ENCODE data around the gene LMO2. TPM values are rescaled to one million over a fixed set of nuclear protein-coding genes. Genes with fewer than 3 reads are reported as not detected.

Gene LMO2
- total RNA-seq, 1 donor from 2014 or later: 56.0 TPM

- no peak for TF ChIP-seq CTCF (IDR thresholded peaks at IDR 0.05)
- H3K4me3 ChIP-seq: no peak overlapping the region
- no peak for DNase-seq (ENCODE audit: low spot score in 2 of 2)
- intact Hi-C loops (cut with DNase I): loop anchor here (2.0 kb wide), 1 partner anchor 39 kb away; no protein-coding TSS in a partner anchor
- peaks cover 4 to 13% of the 10 kb centered on the region in 2 donors for H3K4me1 ChIP-seq
- no peaks in the 10 kb centered on the region for H3K9me3 ChIP-seq
- no peaks in the 10 kb centered on the region for H3K27me3 ChIP-seq
- H3K36me3 ChIP-seq: no peaks in the 10 kb centered on the region
- no peak overlapping the region for H3K27ac ChIP-seq
Measured at GRCh38 chr11:33897761-33898375, 6.0 kb upstream of the LMO2 start.

DNA sequence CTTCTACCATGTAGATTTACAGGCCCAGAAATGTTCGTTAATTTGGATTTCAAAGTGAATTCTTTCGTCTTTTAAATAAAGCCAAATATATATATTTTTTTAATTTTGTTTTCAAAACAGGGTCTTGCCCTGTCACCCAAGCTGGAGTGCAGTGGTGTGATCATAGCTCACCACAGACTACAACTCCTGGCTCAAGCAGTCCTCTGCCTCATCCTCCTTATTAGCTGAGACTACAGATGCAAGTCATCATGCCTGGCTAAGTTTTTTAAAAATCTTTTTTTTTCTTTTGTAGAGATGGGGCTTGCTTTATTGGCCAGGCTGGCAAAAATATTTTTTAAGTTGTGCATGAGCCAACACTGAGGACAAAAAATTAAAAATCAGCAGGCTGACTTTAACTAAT, 5.0 kb upstream of the LMO2 start:
- no peak overlapping the region for H3K4me3 ChIP-seq
- TF ChIP-seq CTCF (IDR thresholded peaks at IDR 0.05): no peak

DNA sequence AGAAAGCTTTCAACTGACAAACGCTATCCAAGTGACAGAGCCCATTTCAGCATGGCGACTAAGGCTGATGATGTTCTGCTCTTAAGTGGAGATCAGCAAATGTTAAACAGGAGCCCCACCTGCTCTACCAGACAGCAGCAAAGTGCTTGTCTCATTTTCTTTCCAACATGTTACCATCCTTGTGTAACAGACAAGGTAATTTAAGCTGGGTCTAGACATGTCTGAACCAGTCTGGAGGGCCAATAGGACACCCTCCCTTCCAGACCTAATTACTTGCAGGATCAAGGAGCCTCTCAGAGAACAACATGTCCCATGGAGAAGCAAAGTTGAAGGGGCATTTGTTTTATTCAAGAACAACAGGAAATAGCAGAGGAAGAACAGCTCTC, 3.9 kb upstream of the LMO2 start:
- no peaks in the 10 kb centered on the region for H3K9me3 ChIP-seq
- no peaks in the 10 kb centered on the region for H3K27me3 ChIP-seq
- H3K27ac ChIP-seq: no peak overlapping the region
- no peak for TF ChIP-seq CTCF (IDR thresholded peaks at IDR 0.05)
- DNase-seq (ENCODE audit: low spot score in 2 of 2): no peak
- no peaks in the 10 kb centered on the region for H3K36me3 ChIP-seq
- peaks cover 4 to 13% of the 10 kb centered on the region in 2 donors for H3K4me1 ChIP-seq
- H3K4me3 ChIP-seq: no peak overlapping the region
- intact Hi-C loops (cut with DNase I): no loop called here

More for the DNA sequence above, 5.0 kb upstream of the LMO2 start:
- no peaks in the 10 kb centered on the region for H3K36me3 ChIP-seq
- no peaks in the 10 kb centered on the region for H3K27me3 ChIP-seq
- intact Hi-C loops (cut with DNase I): no loop called here
- H3K4me1 ChIP-seq: peaks cover 4 to 13% of the 10 kb centered on the region in 2 donors
- DNase-seq (ENCODE audit: low spot score in 2 of 2): no peak
- H3K27ac ChIP-seq: no peak overlapping the region
- H3K9me3 ChIP-seq: no peaks in the 10 kb centered on the region

GRCh38 chr11:33894398-33894746, 2.5 kb upstream of the LMO2 start:
- no peak for DNase-seq (ENCODE audit: low spot score in 2 of 2)
- Histone ChIP-seq H3K9me3 (no peaks in the 10 kb centered on the region), H3K4me1 (peaks cover under 1 to 7% of the 10 kb centered on the region in 2 donors), H3K27ac (no peak overlapping the region), H3K4me3 (no peak overlapping the region), H3K27me3 (no peaks in the 10 kb centered on the region), H3K36me3 (no peaks in the 10 kb centered on the region)
- intact Hi-C loops (cut with DNase I): no loop called here
- TF ChIP-seq CTCF (IDR thresholded peaks at IDR 0.05): no peak

DNA sequence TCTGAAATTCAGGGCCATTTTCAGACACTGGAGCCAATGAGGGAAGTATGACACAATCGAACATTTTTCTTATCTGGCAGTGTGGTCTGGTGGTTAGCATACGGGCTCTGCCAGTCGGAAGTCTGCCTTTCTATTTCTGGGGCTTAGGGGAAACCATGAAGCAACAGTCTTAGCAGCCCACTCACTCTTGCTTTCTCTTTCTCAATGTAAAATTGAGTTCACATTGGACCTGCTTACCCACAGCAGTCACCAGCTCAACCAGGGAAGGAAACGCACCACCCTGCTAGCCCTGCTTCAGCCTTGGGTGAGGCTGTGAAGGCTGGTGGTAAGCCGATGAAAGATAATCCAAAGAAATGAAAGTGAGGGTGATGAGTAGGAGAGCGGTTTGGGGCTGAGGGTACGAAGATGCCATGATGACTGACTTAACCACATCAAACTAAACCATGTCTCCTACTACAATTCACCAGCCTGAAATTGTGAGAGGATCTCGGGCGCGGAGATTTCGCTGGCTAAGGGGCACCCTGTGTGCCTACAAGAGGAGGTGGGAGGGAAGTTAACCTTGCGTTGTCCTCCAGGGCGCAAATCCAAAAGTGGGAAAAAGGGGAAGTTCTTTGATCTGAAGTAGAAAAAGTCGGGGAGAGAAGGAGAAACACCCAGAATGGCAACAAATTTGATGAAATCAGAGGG, 2.0 kb upstream of the LMO2 start:
- Histone ChIP-seq H3K4me1 (peaks cover 0 to 3% of the 10 kb centered on the region in 2 donors), H3K4me3 (no peak overlapping the region), H3K36me3 (no peaks in the 10 kb centered on the region), H3K9me3 (no peaks in the 10 kb centered on the region), H3K27me3 (no peaks in the 10 kb centered on the region), H3K27ac (no peak overlapping the region)
- DNase-seq (ENCODE audit: low spot score in 2 of 2): no peak
- intact Hi-C loops (cut with DNase I): no loop called here
- TF ChIP-seq CTCF (IDR thresholded peaks at IDR 0.05): no peak

Measured in ascending aorta (tissue), 2 donors.